GM21723 (cell line): ENCODE results near the gene SPSB2.
"Not testable (repeated sequence)": the region's sequence is repeated elsewhere in the genome, so short reads cannot be mapped to it uniquely, and the experiment has no call there.

Experiments used
- ATAC-seq: cut with Tn5 transposase; IDR thresholded peaks from one replicate; pipeline ENCODE4 v1.9.1; 2021; ENCODE audit warnings: mild to moderate bottlenecking, moderate library complexity; ENCODE audit not compliant: unreplicated experiment

SPSB2 gene

GRCh38 chr12:6872073-6873048, 742 bp downstream of the SPSB2 start:
- ATAC-seq, result peak; percentile 42

GRCh38 chr12:6871052-6871957, 1.8 kb downstream of the SPSB2 start:
- no peak for ATAC-seq

- ATAC-seq, result not testable (repeated sequence)
Observed at GRCh38 chr12:6870304-6870703, 2.8 kb downstream of the SPSB2 start.

GRCh38 chr12:6869049-6870021, 3.8 kb downstream of the SPSB2 start:
- no peak for ATAC-seq

GRCh38 chr12:6868211-6869048, 4.7 kb downstream of the SPSB2 start:
- no peak for ATAC-seq

- peak; percentile 52 for ATAC-seq
Observed at GRCh38 chr12:6867413-6868210, 5.5 kb downstream of the SPSB2 start, which contains the start of gene TPI1. Gene TPI1 (plus strand): TSS chr12:6867531. CDS start chr12:6867567, 36 bp downstream.

- peak; percentile 14 for ATAC-seq
Observed at GRCh38 chr12:6866920-6867412, 6.1 kb downstream of the SPSB2 start.

- no peak for ATAC-seq
Observed at GRCh38 chr12:6866163-6866919, 6.8 kb downstream of the SPSB2 start.

GRCh38 chr12:6865307-6865706, 7.8 kb downstream of the SPSB2 start:
- not testable (repeated sequence) for ATAC-seq

- no peak for ATAC-seq
Observed at GRCh38 chr12:6863586-6864321, 9.3 kb downstream of the SPSB2 start.

- ATAC-seq, result no peak
Observed at GRCh38 chr12:6863033-6863432, 10.1 kb downstream of the SPSB2 start.

- no peak for ATAC-seq
Observed at GRCh38 chr12:6861391-6861790, 11.7 kb downstream of the SPSB2 start.

- no peak for ATAC-seq
Observed at GRCh38 chr12:6860942-6861341, 12.2 kb downstream of the SPSB2 start.

GRCh38 chr12:6860116-6860515, 13.0 kb downstream of the SPSB2 start:
- no peak for ATAC-seq

GRCh38 chr12:6858799-6859198, 14.3 kb downstream of the SPSB2 start:
- no peak for ATAC-seq

GRCh38 chr12:6855322-6855721, 17.8 kb downstream of the SPSB2 start:
- ATAC-seq, result no peak

- no peak for ATAC-seq
Observed at GRCh38 chr12:6854036-6854435, 19.1 kb downstream of the SPSB2 start.
